DND-41 (cell line): Measurements from ENCODE around the gene NSF.

Source experiments
- ATAC-seq: fragments of 200-7000 bp; cut with Tn5 transposase; 3 replicates; pipeline ENCODE4 v1.9.1; 2021; ENCODE audit warnings: low read depth; ENCODE audit not compliant: insufficient read depth
- DNase-seq: peaks from one replicate; pipeline ENCODE4 v3.0.0-alpha.2; 2020
- H2AFZ ChIP-seq: 2 replicates; pipeline ENCODE4 v1.6.0; 2012; ENCODE audit warnings: low read depth, low read length
- H3K27ac ChIP-seq: 2 replicates; pipeline ENCODE4 v1.5.1; 2012; ENCODE audit warnings: low read length, inconsistent platforms
- H3K27me3 ChIP-seq: fragments of 200-600 bp; sonication (generic); 2 replicates; pipeline ENCODE4 v1.6.0; 2012; ENCODE audit warnings: low read length, mild to moderate bottlenecking, inconsistent platforms; ENCODE audit not compliant: insufficient read depth, poor library complexity
- H3K36me3 ChIP-seq: 2 replicates; pipeline ENCODE4 v1.5.1; 2012; ENCODE audit warnings: low read length, inconsistent platforms; ENCODE audit not compliant: insufficient read depth
- H3K4me1 ChIP-seq: 2 replicates; pipeline ENCODE4 v1.5.1; 2012; ENCODE audit warnings: mild to moderate bottlenecking, low read length; ENCODE audit not compliant: insufficient read depth
- H3K4me2 ChIP-seq: 2 replicates; pipeline ENCODE4 v1.6.0; 2012; ENCODE audit warnings: mild to moderate bottlenecking, moderate library complexity, low read length, inconsistent platforms; ENCODE audit not compliant: insufficient read depth
- H3K4me3 ChIP-seq, 2 experiments: fragments of 200-600 bp in 1 of 2; shearing (Covaris generic) in 1 of 2; 2 replicates each; pipeline ENCODE4 v1.5.1; 2012 to 2016; ENCODE audit warnings: inconsistent platforms in 2 of 2, low read length in 2 of 2, mild to moderate bottlenecking in 2 of 2, low read depth in 1 of 2, moderate library complexity in 1 of 2
- H3K79me2 ChIP-seq: 2 replicates; pipeline ENCODE4 v1.6.0; 2012; ENCODE audit warnings: low read length, inconsistent platforms; ENCODE audit not compliant: insufficient read depth
- H3K9ac ChIP-seq: 2 replicates; pipeline ENCODE4 v1.6.0; 2012; ENCODE audit warnings: low read depth, mild to moderate bottlenecking, inconsistent platforms, low read length, moderate library complexity
- H3K9me3 ChIP-seq: 2 replicates; pipeline ENCODE4 v1.5.1; 2012; ENCODE audit warnings: low read length, moderate library complexity, mild to moderate bottlenecking, inconsistent platforms; ENCODE audit not compliant: insufficient read depth, severe bottlenecking
- H4K20me1 ChIP-seq: 2 replicates; pipeline ENCODE4 v1.6.0; 2012; ENCODE audit warnings: low read length; ENCODE audit not compliant: insufficient read depth
- EZH2 ChIP-seq: IDR thresholded peaks from 3 replicates; pipeline ENCODE4 v1.6.1; 2012; ENCODE audit warnings: borderline replicate concordance, low read depth, mild to moderate bottlenecking, moderate library complexity, low read length, inconsistent platforms; ENCODE audit not compliant: severe bottlenecking
- TF ChIP-seq, protein P1 (sequence below): IDR thresholded peaks from 2 replicates; pipeline ENCODE4 v1.5.1; 2012; ENCODE audit warnings: borderline replicate concordance, low read length, moderate library complexity, mild to moderate bottlenecking; ENCODE audit not compliant: poor library complexity, severe bottlenecking; ENCODE audit errors: extremely low read depth

Gene NSF

DNA sequence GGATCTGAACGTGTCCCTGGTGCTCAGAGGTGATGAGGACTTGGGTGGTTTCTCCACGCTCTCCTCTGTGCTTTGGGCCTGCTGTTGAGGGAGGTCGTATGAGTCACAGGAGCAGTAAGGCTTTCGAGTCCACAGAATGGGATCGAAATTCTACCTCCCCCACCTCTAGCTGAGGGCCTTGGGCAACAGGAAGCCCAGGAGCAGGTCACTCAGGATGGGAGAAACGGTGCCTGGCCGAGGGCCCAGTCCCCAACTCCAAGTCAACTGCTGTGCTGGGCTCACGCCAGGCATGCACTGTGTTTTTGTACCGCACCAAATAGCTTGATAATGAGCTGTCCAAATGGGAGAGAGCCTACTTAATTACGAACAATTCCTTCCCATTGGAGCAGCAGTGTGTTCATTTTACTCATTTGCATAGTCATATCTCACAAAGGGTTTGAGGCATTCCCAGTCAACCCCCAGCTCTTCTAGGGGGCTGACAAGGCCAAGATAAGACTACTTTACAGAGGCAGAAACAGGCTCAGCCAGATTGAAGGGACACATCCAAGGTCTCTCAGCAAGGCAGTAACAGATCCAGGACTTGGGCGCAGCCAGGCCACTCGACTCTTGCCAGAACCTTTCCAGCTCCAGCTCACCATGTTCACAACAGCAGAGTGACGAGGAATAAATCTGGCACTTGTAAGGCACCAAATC, 174.4 kb downstream of the NSF start:
- no peaks in the 10 kb centered on the region for H3K36me3 ChIP-seq
- H4K20me1 ChIP-seq = no peaks in the 10 kb centered on the region
- no peaks in the 10 kb centered on the region for H3K79me2 ChIP-seq
- TF ChIP-seq EZH2 = no peak
- TF ChIP-seq, protein P1, sequence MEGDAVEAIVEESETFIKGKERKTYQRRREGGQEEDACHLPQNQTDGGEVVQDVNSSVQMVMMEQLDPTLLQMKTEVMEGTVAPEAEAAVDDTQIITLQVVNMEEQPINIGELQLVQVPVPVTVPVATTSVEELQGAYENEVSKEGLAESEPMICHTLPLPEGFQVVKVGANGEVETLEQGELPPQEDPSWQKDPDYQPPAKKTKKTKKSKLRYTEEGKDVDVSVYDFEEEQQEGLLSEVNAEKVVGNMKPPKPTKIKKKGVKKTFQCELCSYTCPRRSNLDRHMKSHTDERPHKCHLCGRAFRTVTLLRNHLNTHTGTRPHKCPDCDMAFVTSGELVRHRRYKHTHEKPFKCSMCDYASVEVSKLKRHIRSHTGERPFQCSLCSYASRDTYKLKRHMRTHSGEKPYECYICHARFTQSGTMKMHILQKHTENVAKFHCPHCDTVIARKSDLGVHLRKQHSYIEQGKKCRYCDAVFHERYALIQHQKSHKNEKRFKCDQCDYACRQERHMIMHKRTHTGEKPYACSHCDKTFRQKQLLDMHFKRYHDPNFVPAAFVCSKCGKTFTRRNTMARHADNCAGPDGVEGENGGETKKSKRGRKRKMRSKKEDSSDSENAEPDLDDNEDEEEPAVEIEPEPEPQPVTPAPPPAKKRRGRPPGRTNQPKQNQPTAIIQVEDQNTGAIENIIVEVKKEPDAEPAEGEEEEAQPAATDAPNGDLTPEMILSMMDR = no peak
- H3K27me3 ChIP-seq = no peaks in the 10 kb centered on the region
- H2AFZ ChIP-seq = no peak overlapping the region
- H3K9ac ChIP-seq = no peak overlapping the region
- no peak overlapping the region for H3K27ac ChIP-seq
- ATAC-seq (no peak), DNase-seq (no peak)
- no peaks in the 10 kb centered on the region for H3K4me1 ChIP-seq
- H3K4me3 ChIP-seq = no peak overlapping the region
- H3K9me3 ChIP-seq = no peaks in the 10 kb centered on the region
- no peak overlapping the region for H3K4me2 ChIP-seq

DNA sequence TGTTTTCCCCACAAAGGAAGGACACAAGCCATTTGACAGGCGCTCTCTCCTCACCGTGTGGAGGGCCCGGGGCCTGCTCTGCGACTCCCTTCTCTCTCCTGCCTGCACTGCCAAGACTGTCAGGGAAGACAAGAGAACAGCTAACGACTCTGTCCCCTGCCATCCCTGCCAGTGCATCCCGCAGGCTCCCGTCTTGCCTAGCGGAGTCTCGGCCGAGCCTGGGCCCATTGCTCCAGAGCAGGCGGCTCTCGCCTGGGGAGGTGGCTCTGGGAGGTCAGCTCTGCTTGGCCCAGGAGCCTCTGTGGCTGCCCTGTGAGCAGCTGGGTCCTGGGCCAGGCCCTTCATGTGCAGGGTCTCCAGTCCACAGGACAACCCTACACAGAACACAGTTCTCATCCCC, 175.0 kb downstream of the NSF start:
- Histone ChIP-seq H3K27me3 (no peaks in the 10 kb centered on the region), H3K36me3 (no peaks in the 10 kb centered on the region), H2AFZ (no peak overlapping the region), H3K4me2 (no peak overlapping the region), H3K4me3 (no peak overlapping the region), H3K9ac (no peak overlapping the region), H3K4me1 (peaks cover 4% of the 10 kb centered on the region), H4K20me1 (no peaks in the 10 kb centered on the region), H3K27ac (no peak overlapping the region), H3K9me3 (no peaks in the 10 kb centered on the region), H3K79me2 (no peaks in the 10 kb centered on the region)
- no peak for DNase-seq
- ATAC-seq = no peak
- TF ChIP-seq EZH2 = no peak
- TF ChIP-seq, protein P1 = no peak

DNA sequence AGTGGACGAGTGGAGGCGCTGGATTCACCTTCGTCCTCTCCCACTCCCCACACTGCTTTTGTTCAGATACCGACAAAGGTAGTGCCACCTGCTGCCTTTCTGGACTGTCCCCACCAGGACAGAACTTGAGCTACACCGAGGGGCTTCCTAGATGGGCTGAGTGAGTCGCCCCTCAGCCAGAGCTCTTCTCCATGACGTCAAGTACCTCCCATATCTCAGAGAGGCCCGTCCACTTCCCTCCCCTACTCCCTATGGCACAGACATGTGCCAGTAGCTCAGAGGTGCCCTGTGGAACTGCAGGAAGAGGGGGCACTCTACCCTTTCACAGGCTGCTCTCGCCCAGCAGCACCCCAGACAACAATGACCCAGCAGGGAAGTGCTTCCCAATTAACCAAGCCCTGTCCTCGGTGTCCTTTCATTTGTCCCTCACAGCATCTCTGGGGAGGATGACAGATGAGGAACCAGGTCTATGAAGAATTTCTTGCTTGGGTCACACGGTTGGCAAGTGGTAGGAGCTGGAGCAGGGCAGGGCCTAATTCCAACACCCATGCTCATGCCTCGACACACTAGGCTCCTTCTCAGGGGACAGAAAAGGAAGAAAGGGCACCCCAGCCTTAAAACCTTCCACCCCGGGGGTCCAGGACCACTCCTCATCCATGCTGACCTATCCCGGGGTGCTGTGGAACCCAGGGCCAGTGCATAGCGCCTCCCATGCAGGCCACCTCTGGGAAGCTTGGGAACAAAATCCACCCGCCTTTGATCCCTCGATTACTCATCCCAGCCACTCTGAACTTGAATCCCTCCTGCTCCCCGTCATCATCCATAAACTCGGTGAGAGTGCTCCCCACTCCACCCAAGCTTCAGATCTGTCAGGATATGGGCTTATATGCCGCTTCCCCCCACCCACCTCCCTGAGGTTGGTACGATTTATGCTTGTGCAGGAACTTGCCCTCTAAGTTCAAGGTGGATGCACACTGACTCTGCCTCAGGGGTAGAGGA, 176.3 kb downstream of the NSF start:
- no peaks in the 10 kb centered on the region for H3K27me3 ChIP-seq
- TF ChIP-seq, protein P1 = no peak
- TF ChIP-seq EZH2 = no peak
- no peaks in the 10 kb centered on the region for H3K79me2 ChIP-seq
- no peak overlapping the region for H3K9ac ChIP-seq
- no peak overlapping the region for H3K4me3 ChIP-seq
- no peaks in the 10 kb centered on the region for H4K20me1 ChIP-seq
- no peak overlapping the region for H2AFZ ChIP-seq
- no peak overlapping the region for H3K27ac ChIP-seq
- peaks cover 11% of the 10 kb centered on the region for H3K4me1 ChIP-seq
- DNase-seq (no peak), ATAC-seq (no peak)
- no peak overlapping the region for H3K4me2 ChIP-seq
- H3K9me3 ChIP-seq = no peaks in the 10 kb centered on the region
- H3K36me3 ChIP-seq = no peaks in the 10 kb centered on the region
